NCI-H2107 (cell line): ENCODE data around the gene B3GNT7.
"Not testable (repeated sequence)": the region's sequence is repeated elsewhere in the genome, so short reads cannot be mapped to it uniquely, and the experiment has no call there.

ENCODE experiments used
- DNase-seq: peaks from one replicate; lab custom pipeline; 2025; lab: John Stamatoyannopoulos, UW

Gene B3GNT7

GRCh38 chr2:231364961-231365810 is 30.3 kb upstream of the B3GNT7 start:
- no peak for DNase-seq

DNA sequence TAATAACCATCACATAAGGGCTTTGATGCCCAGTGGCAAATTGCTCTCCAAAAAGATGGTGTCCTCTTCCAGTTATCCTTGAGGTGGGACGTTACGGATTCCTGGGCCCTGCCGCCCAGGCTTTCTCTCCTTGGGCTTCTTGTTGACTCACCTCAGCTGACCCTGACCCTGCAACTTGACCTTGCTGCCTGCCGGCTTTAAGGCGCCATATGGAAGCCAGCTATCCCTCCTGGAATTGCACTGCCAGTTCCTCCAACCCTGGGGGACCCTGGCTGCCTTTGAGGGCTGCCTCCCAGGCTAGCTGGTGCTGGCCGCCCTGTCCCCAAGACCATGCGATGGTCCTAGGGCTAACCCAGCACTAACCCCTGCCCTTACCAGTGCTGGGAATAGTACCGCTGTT is 28.3 kb upstream of the B3GNT7 start:
- DNase-seq, result no peak

- no peak for DNase-seq
Observed at GRCh38 chr2:231369580-231370428, 25.7 kb upstream of the B3GNT7 start.

GRCh38 chr2:231370429-231370748 is 25.1 kb upstream of the B3GNT7 start:
- DNase-seq, result no peak

DNA sequence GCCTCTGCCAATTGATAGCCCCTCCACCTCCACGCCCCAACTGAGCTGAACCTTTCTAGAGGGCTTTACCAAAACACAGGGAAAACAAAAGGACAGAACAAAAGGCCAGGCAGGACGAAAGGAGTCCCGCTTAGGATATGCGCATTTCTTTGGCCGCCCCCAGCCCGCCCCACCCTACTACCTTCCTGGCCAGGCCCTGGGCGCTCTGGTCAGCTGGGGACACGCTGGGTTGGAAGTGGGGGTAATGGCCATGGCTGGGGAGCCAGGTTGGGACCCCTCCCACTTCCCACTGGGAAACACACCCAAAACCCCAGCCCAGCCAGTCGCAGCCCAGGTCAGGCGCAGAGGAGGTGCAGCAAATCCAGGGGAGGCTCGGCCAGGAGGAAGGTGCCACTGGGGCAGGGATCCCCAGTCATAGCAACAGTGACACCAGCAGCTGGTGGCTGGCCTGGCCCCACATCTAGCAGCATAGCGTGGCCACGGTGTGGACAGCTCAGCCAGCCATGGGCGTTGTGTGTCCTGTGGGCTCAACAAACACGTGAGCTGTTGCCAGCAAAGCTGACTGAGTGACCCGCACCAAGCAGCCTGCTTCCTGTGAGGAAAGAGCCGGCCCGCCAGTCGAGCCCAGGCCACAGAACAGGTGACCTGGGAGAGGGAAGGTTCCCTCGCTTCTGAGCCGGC is 24.6 kb upstream of the B3GNT7 start:
- no peak for DNase-seq

DNA sequence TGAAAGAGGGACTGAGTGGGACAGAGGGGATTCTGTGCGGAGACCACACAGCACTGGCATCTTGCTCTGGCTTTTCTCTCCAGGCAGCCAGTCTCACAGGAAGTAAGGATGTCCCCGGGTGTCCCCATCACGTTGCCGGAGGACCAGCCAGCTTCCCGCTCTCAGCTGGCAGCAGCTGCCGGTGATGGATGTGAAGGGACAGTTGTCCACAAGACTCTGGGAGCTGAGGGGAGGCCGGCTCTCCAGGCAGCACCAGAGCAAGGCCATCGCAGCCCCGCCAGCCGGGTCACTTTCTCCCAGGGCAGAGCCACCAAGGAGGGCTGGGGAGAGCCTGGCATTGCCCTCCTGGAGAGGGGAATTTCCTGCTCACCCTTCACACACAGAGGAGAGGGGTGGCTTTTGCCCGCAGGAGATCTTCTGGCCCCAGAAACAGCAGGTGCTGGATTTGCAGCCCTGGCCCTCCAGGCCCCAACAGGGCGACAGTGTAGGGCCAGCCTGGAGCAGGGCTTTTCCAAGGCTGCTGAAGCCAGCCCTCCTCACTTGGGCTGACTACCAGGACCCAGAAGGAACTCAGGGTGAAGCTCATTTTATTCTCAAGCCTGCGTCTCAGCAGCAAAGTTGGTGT is 24.0 kb upstream of the B3GNT7 start:
- DNase-seq, result no peak

DNA sequence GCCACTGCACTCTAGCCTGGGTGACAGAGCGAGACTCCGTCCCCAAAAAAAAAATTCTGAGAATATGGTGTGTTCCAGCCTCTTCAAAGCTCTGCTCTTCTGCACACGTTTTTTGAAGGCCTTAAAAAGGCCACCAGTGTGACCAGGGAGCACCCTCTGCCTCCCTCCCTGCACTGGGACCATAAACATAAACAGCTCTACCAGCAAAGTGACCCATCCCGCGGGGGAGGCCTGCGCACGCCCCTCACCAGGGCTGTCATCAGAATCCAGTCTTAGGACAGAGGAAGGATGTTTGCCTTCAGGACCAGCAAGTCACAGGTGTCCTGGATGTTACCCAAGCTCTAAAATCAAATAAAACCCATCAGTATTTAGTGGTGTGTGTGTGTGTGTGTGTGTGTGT is 23.2 kb upstream of the B3GNT7 start:
- DNase-seq, result no peak

DNA sequence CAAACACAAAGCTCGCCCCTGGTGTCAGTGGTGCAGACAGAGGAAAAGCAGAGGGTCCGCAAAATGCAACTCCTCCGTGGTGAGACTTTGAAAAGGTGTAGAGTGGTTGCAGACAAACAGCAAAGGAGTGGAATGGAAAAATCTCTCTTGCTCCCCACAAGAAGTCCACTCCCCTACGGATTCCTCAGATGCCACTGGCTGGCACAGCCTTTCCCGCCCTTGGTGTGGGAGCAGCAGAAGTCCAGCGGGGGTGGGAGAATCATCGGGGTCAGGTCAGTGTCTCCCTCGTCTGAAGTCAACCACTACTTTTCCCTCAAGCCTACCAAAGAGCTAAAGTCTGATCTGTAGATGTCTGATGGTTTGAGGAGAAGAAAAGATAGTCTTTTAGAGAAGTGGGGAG is 22.3 kb upstream of the B3GNT7 start:
- no peak for DNase-seq

- DNase-seq, result no peak
Observed at GRCh38 chr2:231373786-231374349, 21.6 kb upstream of the B3GNT7 start.

- no peak for DNase-seq
Observed at GRCh38 chr2:231374771-231375170, 20.7 kb upstream of the B3GNT7 start.

DNA sequence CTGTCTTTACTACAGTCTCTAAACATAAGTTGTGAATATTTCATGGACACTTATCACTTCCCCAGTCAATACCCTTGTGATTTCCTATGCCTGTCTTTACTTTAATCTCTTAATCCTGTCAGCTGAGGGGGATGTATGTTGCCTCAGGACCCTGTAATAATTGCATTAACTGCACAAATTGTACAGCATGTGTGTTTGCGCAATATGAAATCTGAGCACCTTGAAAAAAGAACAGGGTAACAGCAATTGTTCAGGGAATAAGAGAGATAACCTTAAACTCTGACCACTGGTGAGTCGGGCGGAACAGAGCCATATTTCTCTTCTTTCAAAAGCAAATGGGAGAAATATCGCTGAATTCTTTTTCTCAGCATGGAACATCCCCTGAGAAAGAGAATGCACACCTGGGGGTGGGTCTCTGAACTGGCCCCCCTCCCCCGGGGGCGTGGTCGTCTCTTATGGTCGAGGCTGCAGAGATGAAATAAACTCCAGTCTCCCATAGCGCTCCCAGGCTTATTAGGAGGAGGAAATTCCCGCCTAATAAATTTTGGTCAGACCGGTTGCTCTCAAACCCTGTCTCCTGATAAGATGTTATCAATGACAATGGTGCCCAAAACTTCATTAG is 19.4 kb upstream of the B3GNT7 start:
- DNase-seq, result not testable (repeated sequence)

DNA sequence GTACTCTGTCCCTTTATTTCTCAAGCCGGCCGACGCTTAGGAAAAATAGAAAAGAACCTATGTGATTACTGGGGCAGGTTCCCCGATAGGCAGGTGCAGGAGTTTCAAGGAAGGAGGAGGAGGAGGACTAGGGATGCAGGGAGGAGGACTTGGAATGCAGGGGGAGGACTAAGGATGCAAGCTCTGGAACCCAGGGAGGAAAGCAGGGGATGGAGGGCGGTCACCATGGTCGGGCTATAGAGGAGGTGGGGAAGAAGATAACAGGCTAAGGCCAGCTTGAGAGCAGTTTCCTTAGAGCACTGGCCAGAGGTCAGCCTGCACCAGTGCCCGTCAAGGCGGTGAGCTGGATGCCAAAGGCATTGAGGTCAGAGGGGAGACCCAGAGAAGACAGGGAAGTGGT is 18.7 kb upstream of the B3GNT7 start:
- DNase-seq, result no peak

- DNase-seq, result no peak
Observed at GRCh38 chr2:231378026-231378722, 17.3 kb upstream of the B3GNT7 start.

DNA sequence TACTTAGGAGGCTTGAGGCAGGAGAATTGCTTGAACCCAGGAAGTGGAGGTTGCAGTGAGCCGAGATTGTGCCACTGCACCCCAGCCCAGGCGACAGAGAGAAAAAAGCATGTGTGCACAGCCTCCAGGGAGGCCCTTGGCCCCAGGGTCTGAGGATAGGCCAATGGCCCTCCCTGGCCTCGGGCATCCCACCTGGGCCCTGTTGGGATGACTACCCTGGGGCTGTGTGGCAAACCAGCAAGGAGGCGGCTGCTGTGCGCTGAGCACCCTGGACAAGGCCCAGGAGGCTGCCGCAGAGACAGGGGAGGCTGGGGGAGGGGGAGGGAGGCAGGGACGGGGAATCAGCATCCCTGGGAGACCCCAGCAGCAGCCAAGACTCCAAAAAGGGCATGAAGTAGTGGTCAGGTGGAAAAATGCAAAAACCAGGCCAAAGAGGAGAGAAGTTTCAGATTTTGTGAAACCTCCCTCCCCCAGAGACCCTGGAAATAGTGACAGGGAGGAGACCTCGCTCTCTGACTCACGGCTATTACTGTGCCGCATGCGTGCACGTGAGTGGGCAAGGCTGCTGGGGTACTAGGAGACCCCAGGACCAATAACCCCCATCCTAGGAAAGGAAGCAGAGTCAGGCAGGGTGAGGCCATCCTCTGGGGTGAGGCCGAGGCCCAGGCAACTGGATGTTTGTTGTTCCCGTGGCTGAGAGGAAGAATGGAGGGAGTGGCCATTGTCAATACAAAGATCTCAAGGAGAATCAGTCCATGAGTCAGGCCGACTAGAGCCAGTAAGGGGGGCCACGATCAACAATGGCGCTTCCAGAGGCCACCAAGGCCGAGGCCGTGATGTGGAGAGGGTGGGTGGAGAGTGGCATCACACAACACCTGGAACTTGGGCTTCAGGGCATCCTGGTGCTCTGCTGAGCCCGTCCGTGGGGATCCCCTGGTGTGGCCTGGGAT is 16.0 kb upstream of the B3GNT7 start:
- DNase-seq, result no peak

DNA sequence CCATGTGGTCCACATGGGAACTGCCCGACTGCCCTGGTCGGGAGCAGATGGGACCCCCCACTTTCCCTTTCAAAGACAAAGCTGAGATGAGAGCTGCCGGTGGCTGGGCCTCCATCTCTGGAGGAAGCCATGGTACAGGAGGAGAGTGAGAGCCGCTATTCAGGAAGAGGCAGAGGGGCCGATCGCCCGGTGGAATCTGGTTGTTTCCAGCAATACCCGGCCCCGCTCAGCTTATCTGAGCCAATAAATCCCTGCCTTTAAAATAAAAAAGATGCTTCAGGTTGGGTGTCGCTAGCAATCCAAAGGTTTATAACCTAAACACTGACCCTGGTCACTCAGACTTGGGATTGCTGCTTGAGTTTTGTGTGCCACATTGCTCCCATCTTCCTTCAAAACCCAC is 15.2 kb upstream of the B3GNT7 start:
- DNase-seq, result no peak

- no peak for DNase-seq
Observed at GRCh38 chr2:231380991-231381847, 14.3 kb upstream of the B3GNT7 start.

- DNase-seq, result no peak
Observed at GRCh38 chr2:231382116-231382515, 13.4 kb upstream of the B3GNT7 start.

- no peak for DNase-seq
Observed at GRCh38 chr2:231383416-231384108, 11.9 kb upstream of the B3GNT7 start.
